GM13976 (cell line): Measurements from ENCODE around the gene NEO1.

Experiments used
- DNase-seq: peaks from one replicate; pipeline ENCODE4 v3.0.0; 2012; ENCODE audit warnings: low spot score
- in situ Hi-C: fragments of 300-500 bp; cut with MboI; formaldehyde crosslinking; loops from one replicate; pipeline ENCODE4 v1.12.0; 2022; ENCODE audit warnings: low sequenced_read_pairs, mixed read lengths, inconsistent platforms; ENCODE audit not compliant: unreplicated experiment
- TF ChIP-seq, protein P1 (sequence below): IDR thresholded peaks from 2 replicates; pipeline ENCODE4 v1.5.1; 2012; ENCODE audit warnings: borderline replicate concordance, mild to moderate bottlenecking; ENCODE audit not compliant: insufficient read depth; ENCODE audit errors: extremely low read depth, missing control alignments, control extremely low read depth

Gene NEO1

DNA sequence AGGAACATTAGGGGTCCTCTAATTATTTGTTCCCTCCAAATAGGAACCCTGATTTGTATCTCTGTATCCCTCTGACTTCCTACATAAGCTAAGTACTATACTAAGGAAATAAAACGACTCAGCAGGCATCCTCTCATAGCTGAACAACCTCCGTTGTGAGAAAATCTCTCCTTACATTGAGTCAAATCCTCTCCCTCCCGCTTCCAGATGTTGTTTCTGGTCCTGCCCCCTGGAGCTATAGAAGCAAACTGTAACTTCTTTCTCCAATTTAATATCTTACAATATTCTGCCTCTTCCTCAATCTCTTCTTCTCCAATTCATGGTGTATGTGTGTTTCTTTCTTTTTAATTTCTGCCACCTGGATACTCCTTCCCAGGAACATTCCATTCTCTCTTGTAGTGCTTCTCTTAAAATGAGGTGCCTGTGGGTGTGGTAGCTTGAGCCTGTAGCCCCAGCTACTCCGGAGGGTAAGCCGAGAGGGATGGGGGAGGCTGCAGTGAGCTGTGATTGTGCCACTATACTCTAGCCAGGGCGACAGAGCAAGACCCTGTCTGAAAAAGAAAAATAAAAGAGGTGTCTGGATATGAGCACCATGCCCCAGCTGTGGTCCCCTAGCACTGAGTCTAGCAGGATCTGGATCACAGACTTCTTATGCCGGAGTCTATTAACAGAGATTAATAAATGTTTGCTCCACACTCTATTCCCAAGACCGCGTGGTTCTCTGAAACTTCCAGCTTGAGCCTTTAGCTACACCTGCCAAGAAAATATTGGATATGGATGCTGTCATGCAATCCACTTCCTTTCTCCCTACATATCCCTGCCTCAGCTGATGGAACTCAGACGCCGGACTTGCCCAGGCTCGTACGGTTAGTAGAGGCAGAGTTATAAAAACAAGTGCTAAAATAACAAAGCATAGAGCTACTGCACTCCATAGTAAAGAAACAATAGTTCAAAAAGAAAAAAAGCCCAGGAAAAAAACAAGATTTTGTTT is 42.9 kb upstream of the NEO1 start:
- in situ Hi-C loops, result no loop called here
- TF ChIP-seq, protein P1, sequence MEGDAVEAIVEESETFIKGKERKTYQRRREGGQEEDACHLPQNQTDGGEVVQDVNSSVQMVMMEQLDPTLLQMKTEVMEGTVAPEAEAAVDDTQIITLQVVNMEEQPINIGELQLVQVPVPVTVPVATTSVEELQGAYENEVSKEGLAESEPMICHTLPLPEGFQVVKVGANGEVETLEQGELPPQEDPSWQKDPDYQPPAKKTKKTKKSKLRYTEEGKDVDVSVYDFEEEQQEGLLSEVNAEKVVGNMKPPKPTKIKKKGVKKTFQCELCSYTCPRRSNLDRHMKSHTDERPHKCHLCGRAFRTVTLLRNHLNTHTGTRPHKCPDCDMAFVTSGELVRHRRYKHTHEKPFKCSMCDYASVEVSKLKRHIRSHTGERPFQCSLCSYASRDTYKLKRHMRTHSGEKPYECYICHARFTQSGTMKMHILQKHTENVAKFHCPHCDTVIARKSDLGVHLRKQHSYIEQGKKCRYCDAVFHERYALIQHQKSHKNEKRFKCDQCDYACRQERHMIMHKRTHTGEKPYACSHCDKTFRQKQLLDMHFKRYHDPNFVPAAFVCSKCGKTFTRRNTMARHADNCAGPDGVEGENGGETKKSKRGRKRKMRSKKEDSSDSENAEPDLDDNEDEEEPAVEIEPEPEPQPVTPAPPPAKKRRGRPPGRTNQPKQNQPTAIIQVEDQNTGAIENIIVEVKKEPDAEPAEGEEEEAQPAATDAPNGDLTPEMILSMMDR, result no peak
- DNase-seq, result no peak

DNA sequence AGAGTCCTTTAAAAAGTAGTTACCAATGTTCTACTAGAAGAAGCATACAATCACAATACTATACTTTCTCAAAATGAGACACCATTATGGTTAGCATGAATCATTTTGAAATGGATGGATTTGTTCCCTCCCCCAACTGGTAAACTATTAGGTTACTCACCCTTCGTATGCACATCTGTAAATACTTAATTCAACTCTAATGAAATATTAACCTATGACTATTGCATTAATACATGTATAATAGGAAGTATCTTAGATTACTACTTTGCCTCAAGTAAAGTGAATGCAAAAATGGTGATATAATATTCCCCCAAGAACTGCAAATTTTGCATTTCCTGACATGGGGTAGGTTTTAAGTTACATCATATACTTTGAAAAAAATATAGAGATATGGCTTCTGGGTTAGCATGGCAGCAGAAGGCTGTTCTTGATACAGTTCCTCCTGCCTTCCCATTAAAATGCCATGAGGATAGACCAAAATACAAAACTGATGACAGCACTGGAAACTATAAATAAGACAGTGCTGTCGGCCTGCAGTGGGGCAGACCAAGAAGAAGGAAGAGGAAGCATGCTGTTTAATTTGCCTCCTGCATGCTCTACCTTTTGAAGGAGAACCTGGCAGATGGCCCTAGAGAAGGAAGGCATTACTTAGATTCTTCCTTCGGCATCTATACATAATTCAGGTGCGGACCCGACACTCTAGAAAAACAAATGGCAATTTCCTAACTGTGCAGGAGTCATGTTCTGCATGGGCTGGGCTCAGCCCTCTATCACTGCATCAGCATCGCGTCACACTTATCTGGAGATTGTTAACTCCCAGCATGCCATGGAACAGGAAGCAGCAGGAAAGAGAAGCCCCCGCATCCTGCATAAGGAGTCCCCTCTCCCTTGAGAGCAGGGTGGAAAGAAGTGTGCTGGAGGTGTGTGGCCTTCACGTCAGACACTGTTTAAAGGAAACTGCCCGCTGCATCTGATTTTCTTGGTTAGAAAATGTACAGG is 41.8 kb upstream of the NEO1 start:
- TF ChIP-seq, protein P1, result no peak
- DNase-seq, result no peak
- in situ Hi-C loops, result no loop called here

DNA sequence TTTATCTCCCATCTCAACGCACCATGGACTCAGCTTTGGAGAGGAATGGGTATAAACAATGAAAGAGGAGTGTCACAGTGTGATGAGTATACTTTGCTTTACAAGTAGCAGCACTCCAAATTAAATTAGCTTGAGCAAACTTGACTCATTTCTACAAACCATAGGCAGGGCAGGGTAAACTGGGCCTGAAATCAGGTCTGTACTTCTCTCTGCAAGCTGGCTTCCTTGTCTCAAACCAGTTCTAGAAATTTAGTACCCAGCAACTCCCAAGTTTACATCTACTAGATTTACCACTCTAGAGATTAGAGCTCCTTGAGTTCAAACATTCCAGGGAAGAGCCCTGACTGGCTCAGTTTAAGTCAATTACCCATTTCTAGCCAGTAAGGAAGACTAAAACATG is 37.4 kb upstream of the NEO1 start:
- no peak for DNase-seq
- in situ Hi-C loops, result no loop called here
- TF ChIP-seq, protein P1, result no peak

DNA sequence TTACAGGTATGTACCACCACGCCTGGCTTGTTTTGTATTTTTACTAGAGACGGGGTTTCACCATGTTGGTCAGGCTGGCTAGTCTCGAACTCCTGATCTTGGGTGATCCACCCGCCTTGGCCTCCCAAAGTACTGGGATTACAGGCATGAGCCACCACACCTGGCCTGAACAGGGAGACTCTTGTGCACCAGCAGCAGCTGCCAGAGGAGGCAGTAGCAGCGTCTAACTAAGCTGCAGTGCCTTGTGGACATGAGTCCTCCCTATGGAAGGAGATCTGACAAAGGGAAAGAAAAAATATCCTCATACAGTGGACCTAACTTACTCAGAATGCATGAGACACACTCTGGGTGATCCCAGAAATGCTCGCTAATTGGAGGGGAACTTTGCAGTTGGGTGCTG is 36.8 kb upstream of the NEO1 start:
- TF ChIP-seq, protein P1, result no peak
- in situ Hi-C loops, result no loop called here
- no peak for DNase-seq

DNA sequence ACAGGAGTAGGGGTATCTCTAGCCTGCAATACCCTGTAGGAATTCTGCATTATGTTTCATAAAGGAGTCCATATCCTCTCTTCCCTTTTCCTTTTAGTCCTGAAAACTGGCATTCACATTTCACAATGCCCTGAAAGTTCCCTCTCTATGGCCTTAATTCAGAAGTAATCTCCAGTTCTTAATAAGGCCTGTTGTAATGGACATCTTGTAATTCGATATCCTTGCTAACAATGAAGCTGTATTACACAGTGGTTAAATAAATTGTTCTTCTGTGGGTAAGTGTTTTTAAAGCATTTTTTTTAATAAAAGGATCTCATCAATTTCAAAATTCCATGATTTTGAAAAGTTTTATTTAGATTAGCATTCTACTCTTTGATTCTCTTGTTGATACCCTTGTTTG is 34.3 kb upstream of the NEO1 start:
- no peak for DNase-seq
- in situ Hi-C loops, result no loop called here
- TF ChIP-seq, protein P1, result no peak

DNA sequence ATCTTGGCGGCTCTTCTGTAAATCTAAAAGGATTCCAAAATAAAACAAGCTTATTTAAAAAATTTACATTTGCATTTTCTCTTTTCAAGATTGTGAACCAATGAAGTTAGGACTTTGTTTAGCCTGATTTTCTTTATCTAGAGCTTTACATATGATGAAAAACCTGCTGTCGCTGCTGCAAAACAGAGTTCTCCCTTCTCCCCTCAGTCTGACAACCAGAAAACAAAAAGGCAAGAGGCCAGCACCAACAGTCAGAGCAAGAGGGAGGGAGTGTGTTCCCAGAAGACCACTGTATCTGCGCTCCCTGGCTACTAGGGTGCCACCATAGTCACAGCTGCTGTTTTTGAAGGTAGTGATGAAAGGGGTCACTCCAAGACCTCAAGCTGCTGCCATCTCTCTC is 33.1 kb upstream of the NEO1 start:
- in situ Hi-C loops, result no loop called here
- TF ChIP-seq, protein P1, result no peak
- no peak for DNase-seq
